Osteoblast (primary cell): ENCODE results near the gene RHOF. TPM values are rescaled to one million over a fixed set of nuclear protein-coding genes. Genes with fewer than 3 reads are reported as not detected.

Experiments used
- DNase-seq: peaks from one replicate; pipeline ENCODE4 v3.0.0; 2011; ENCODE audit warnings: low spot score, mixed read lengths; ENCODE audit not compliant: insufficient read length; ENCODE audit errors: missing footprints
- H2AFZ ChIP-seq: 2 replicates; pipeline ENCODE4 v1.6.0; 2011; ENCODE audit warnings: mild to moderate bottlenecking, low read length
- H3K27ac ChIP-seq: 2 replicates; pipeline ENCODE4 v1.5.1; 2011; ENCODE audit warnings: mild to moderate bottlenecking, low read depth, low read length, moderate library complexity
- H3K27me3 ChIP-seq: 2 replicates; pipeline ENCODE4 v1.6.0; 2012; ENCODE audit warnings: mild to moderate bottlenecking, control low read depth, inconsistent platforms, low read length, moderate library complexity; ENCODE audit not compliant: insufficient read depth
- H3K36me3 ChIP-seq: 2 replicates; pipeline ENCODE4 v1.5.1; 2011; ENCODE audit warnings: mild to moderate bottlenecking, low read length, control low read depth, moderate library complexity; ENCODE audit not compliant: insufficient read depth
- H3K4me1 ChIP-seq: 2 replicates; pipeline ENCODE4 v1.5.1; 2011; ENCODE audit warnings: mild to moderate bottlenecking, low read length, control low read depth, moderate library complexity; ENCODE audit not compliant: insufficient read depth
- H3K4me2 ChIP-seq: 2 replicates; pipeline ENCODE4 v1.6.0; 2011; ENCODE audit warnings: mild to moderate bottlenecking, low read length; ENCODE audit not compliant: insufficient read depth
- H3K4me3 ChIP-seq: fragments of 200-600 bp; sonication (generic); 3 replicates; pipeline ENCODE4 v1.5.1; 2012; ENCODE audit warnings: mild to moderate bottlenecking, low read length, inconsistent platforms; ENCODE audit not compliant: insufficient read depth
- H3K79me2 ChIP-seq: 2 replicates; pipeline ENCODE4 v1.6.0; 2012; ENCODE audit warnings: mild to moderate bottlenecking, low read length, control low read depth, inconsistent platforms; ENCODE audit not compliant: insufficient read depth
- H3K9me3 ChIP-seq: 2 replicates; pipeline ENCODE4 v1.5.1; 2011; ENCODE audit warnings: low read depth, low read length, control low read depth
- H4K20me1 ChIP-seq: 2 replicates; pipeline ENCODE4 v1.6.0; 2012; ENCODE audit warnings: mild to moderate bottlenecking, low read length, control low read depth; ENCODE audit not compliant: insufficient read depth
- total RNA-seq: library from RNA; depleted of rRNA; stranded (reverse); fragments of >200 nt; gene quantifications from 2 replicates; pipeline ENCODE4 v1.2.3, GENCODE V29; 2012
- TF ChIP-seq, protein P1 (sequence below): IDR thresholded peaks from 2 replicates; pipeline ENCODE4 v1.5.1; 2011; ENCODE audit warnings: mild to moderate bottlenecking, low read depth, low read length, moderate library complexity; ENCODE audit errors: extremely low read depth

Gene RHOF
- total RNA-seq, 1 donor = 8.3 TPM

DNA sequence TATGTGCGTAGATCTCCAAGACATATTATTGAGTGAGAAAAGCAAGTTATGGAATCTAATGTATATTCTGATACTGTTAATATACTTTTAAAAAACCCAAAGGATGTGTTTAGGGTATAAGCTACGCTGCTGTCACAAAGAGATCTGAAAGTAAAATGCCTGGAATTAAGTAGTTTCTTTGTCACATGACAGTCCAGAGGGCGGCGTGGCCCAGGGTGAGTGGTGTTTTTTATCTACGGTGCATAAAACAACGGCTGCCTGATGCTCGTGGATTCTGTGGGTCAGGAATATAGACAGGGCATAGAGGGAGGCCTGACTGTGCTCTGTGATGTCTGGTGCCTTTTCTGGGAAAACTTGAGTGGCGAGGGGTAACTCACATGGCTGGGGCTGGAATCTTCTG, 59.6 kb downstream of the RHOF start:
- Histone ChIP-seq H4K20me1 (no peaks in the 10 kb centered on the region), H3K36me3 (no peaks in the 10 kb centered on the region), H2AFZ (no peak overlapping the region), H3K79me2 (peaks cover 3% of the 10 kb centered on the region), H3K9me3 (no peaks in the 10 kb centered on the region), H3K4me3 (no peak overlapping the region), H3K27ac (no peak overlapping the region), H3K4me1 (no peaks in the 10 kb centered on the region), H3K4me2 (no peak overlapping the region), H3K27me3 (no peaks in the 10 kb centered on the region)
- no peak for DNase-seq
- TF ChIP-seq, protein P1, sequence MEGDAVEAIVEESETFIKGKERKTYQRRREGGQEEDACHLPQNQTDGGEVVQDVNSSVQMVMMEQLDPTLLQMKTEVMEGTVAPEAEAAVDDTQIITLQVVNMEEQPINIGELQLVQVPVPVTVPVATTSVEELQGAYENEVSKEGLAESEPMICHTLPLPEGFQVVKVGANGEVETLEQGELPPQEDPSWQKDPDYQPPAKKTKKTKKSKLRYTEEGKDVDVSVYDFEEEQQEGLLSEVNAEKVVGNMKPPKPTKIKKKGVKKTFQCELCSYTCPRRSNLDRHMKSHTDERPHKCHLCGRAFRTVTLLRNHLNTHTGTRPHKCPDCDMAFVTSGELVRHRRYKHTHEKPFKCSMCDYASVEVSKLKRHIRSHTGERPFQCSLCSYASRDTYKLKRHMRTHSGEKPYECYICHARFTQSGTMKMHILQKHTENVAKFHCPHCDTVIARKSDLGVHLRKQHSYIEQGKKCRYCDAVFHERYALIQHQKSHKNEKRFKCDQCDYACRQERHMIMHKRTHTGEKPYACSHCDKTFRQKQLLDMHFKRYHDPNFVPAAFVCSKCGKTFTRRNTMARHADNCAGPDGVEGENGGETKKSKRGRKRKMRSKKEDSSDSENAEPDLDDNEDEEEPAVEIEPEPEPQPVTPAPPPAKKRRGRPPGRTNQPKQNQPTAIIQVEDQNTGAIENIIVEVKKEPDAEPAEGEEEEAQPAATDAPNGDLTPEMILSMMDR = no peak

DNA sequence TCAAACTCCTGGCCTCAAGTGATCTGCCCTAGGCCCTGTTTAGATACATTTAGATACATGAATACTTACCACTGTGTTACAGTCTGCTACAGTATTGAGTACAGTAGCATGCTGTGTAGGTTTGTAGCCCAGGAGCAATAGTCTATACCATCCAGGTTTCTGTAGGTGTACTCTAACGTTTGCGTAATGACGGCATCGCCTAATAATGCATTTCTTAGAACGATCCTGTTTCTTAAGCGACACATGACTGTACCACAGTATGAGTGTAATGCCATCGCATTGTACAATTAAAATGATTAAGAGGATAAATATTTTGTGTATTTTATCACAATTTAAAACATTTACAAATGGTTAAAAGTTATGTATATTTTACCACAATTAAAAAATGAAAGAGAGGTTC, 62.0 kb downstream of the RHOF start:
- Histone ChIP-seq H3K4me3 (no peak overlapping the region), H2AFZ (no peak overlapping the region), H3K9me3 (no peaks in the 10 kb centered on the region), H4K20me1 (no peaks in the 10 kb centered on the region), H3K36me3 (no peaks in the 10 kb centered on the region), H3K27me3 (no peaks in the 10 kb centered on the region), H3K79me2 (peaks cover 3% of the 10 kb centered on the region), H3K4me2 (no peak overlapping the region), H3K4me1 (no peaks in the 10 kb centered on the region), H3K27ac (no peak overlapping the region)
- no peak for DNase-seq
- TF ChIP-seq, protein P1 = no peak

DNA sequence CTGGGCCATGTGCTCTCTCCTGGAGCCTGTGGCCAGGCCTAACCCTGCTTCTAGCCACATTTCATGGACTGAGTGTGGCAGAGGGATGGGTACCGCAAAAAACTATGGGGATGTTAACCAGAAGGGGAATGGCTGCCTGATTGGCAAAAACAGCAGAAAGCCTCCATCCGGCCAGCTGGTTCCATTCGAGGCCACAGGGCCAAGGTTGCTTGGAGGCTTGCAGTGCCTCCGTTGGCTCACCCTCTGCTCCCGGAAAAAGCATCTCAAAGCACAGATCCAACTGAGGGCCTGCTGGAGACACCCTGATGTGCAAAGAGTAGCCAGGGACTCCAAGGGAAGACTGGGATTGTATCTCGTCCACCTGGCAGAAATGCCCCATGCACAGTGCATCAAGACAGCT, 64.5 kb downstream of the RHOF start:
- Histone ChIP-seq H3K4me1 (no peaks in the 10 kb centered on the region), H4K20me1 (peaks cover 2% of the 10 kb centered on the region), H3K36me3 (no peaks in the 10 kb centered on the region), H3K4me3 (no peak overlapping the region), H3K27ac (no peak overlapping the region), H3K4me2 (no peak overlapping the region), H3K9me3 (no peaks in the 10 kb centered on the region), H3K27me3 (no peaks in the 10 kb centered on the region), H3K79me2 (peaks cover 5% of the 10 kb centered on the region), H2AFZ (no peak overlapping the region)
- TF ChIP-seq, protein P1 = no peak
- no peak for DNase-seq

Other genes starting within 250 kb of the RHOF start
- gene KDM2B, start 212.7 kb downstream of the RHOF start, total RNA-seq = 29.8 and 32.6 TPM in 2 replicates
- 7.2 and 7.7 TPM in 2 replicates for gene ORAI1, start 167.2 kb downstream of the RHOF start, total RNA-seq
- 0.88 and 1.4 TPM in 2 replicates for gene MORN3, start 124.0 kb downstream of the RHOF start, total RNA-seq
- gene TMEM120B, start 80.9 kb downstream of the RHOF start, total RNA-seq = 8.3 TPM in 2 replicates
- 5.0 and 5.8 TPM in 2 replicates for gene SETD1B, start 10.3 kb upstream of the RHOF start, total RNA-seq
- under 0.01 TPM in 1 of 2 replicates, not detected in the other for gene HPD, start 65.2 kb upstream of the RHOF start, total RNA-seq
- 29.7 and 33.0 TPM in 2 replicates for gene PSMD9, start 95.1 kb upstream of the RHOF start, total RNA-seq
- 4.3 and 7.4 TPM in 2 replicates for gene CFAP251, start 124.9 kb upstream of the RHOF start, total RNA-seq
- 4.4 and 4.7 TPM in 2 replicates for gene BCL7A, start 228.2 kb upstream of the RHOF start, total RNA-seq